ENCODE results near the gene TM9SF2. TPM values are rescaled to one million over a fixed set of nuclear protein-coding genes. Genes with fewer than 3 reads are reported as not detected.

Gene TM9SF2
- total RNA-seq, 1 experiment from 2014 or later: 67.9 TPM

DNA sequence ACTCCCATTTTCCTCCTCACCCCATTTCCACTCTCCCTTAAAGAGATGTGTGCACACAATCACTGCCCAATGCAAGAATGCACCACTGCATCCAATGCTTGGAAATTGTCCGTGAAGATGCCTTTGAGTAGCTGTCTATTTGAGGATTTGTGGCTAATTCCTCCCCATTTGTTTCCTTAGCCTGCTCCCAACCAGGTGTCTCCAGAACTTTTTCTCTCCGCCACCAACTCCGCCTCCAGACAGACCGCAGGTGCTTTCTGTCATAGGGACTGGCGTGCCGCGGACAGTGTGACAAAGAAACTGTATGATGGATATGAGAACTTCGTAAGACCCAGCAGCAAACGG is 461 bp upstream of the TM9SF2 start:
- no peaks in the 10 kb centered on the region for H3K27me3 ChIP-seq (ENCODE audit: control insufficient read depth, insufficient read depth, low read length)
- TF ChIP-seq REST (IDR thresholded peaks at IDR 0.05; ENCODE audit: insufficient read depth in 1 of 2, low read depth in 2 of 2, low read length in 1 of 2) (no peak), SIN3A (IDR thresholded peaks at IDR 0.05; ENCODE audit: borderline replicate concordance, insufficient read depth, low read depth, low read length) (no peak), TCF7L2 (IDR thresholded peaks at IDR 0.05; ENCODE audit: low read depth, low read length) (no peak), CTCF (IDR thresholded peaks at IDR 0.05) (no peak), POLR2AphosphoS5 (IDR thresholded peaks at IDR 0.05; ENCODE audit: low read depth, low read length) (no peak)
- BruUV-seq (replicated peaks): no TSS peak
- H3K4me3 ChIP-seq (ENCODE audit: low read depth in 2 of 2, low read length in 2 of 2): peak overlapping the region; percentile 93 to 95
- H3K9me3 ChIP-seq (ENCODE audit: control insufficient read depth, insufficient read depth, low read depth, low read length): no peaks in the 10 kb centered on the region
- intact Hi-C loops (cut with micrococcal nuclease; ENCODE audit: unreplicated experiment): no loop called here
- CTCF ChIA-PET: no interaction called here
- H3K27ac ChIP-seq (ENCODE audit: low read length): peak overlapping the region; percentile 84
- peak; percentile 18 for ATAC-seq
- in situ Hi-C loops (cut with HindIII; ENCODE audit: low pct_unique_long_range_greater_than_20kb, low sequenced_read_pairs): no loop called here
- no peak for DNase-seq (ENCODE audit: low read depth, low spot score)
- peaks cover 7% of the 10 kb centered on the region for H3K36me3 ChIP-seq (ENCODE audit: control insufficient read depth, insufficient read depth, low read length)
- H3K4me1 ChIP-seq (ENCODE audit: control insufficient read depth, insufficient read depth, low read length): peaks cover 19% of the 10 kb centered on the region
- POLR2A ChIA-PET: no interaction called here

- Histone ChIP-seq H3K36me3 (ENCODE audit: control insufficient read depth, insufficient read depth, low read length) (peaks cover 7% of the 10 kb centered on the region), H3K27ac (ENCODE audit: low read length) (peak overlapping the region; percentile 84), H3K9me3 (ENCODE audit: control insufficient read depth, insufficient read depth, low read depth, low read length) (no peaks in the 10 kb centered on the region), H3K4me3 (ENCODE audit: low read depth in 2 of 2, low read length in 2 of 2) (peak overlapping the region; percentile 93 to 95), H3K4me1 (ENCODE audit: control insufficient read depth, insufficient read depth, low read length) (peaks cover 19% of the 10 kb centered on the region), H3K27me3 (ENCODE audit: control insufficient read depth, insufficient read depth, low read length) (no peaks in the 10 kb centered on the region)
- ChIA-PET CTCF (no interaction called here), POLR2A (no interaction called here)
- ATAC-seq (no peak), DNase-seq (ENCODE audit: low read depth, low spot score) (no peak)
- intact Hi-C loops (cut with micrococcal nuclease; ENCODE audit: unreplicated experiment): no loop called here
- in situ Hi-C loops (cut with HindIII; ENCODE audit: low pct_unique_long_range_greater_than_20kb, low sequenced_read_pairs): no loop called here
- BruUV-seq (replicated peaks): no TSS peak
- TF ChIP-seq POLR2AphosphoS5 (IDR thresholded peaks at IDR 0.05; ENCODE audit: low read depth, low read length) (no peak), SIN3A (IDR thresholded peaks at IDR 0.05; ENCODE audit: borderline replicate concordance, insufficient read depth, low read depth, low read length) (no peak), TCF7L2 (IDR thresholded peaks at IDR 0.05; ENCODE audit: low read depth, low read length) (no peak), CTCF (IDR thresholded peaks at IDR 0.05) (no peak), REST (IDR thresholded peaks at IDR 0.05; ENCODE audit: insufficient read depth in 1 of 2, low read depth in 2 of 2, low read length in 1 of 2) (no peak)
Observed at GRCh38 chr13:99501848-99502301, 603 bp downstream of the TM9SF2 start.

All from Panc1 (cell line).